OCI-LY1 (cell line): Measurements from ENCODE around the gene DDX24.

Experiments
- H2AFZ ChIP-seq: fragments of 200-600 bp; sonication (generic), shearing (Covaris generic); 2 replicates; pipeline ENCODE4 v1.6.0; 2014; ENCODE audit warnings: antibody characterized with exemption, mild to moderate bottlenecking, low read length
- H3F3A ChIP-seq: fragments of 200-600 bp; sonication (generic), shearing (Covaris generic); 2 replicates; pipeline ENCODE4 v1.6.0; 2014; ENCODE audit warnings: mild to moderate bottlenecking, antibody characterized with exemption, low read length, moderate library complexity; ENCODE audit not compliant: insufficient read depth
- H3K27ac ChIP-seq: fragments of 200-600 bp; sonication (generic); 2 replicates; pipeline ENCODE4 v1.5.1; 2014; ENCODE audit warnings: low read length, mixed run types, mild to moderate bottlenecking, low read depth; ENCODE audit not compliant: poor library complexity, severe bottlenecking
- H3K27me3 ChIP-seq: fragments of 200-600 bp; sonication (generic); 2 replicates; pipeline ENCODE4 v1.6.0; 2014; ENCODE audit warnings: antibody characterized with exemption, mild to moderate bottlenecking, low read length, moderate library complexity; ENCODE audit not compliant: insufficient read depth
- H3K36me3 ChIP-seq: fragments of 200-600 bp; sonication (generic); 2 replicates; pipeline ENCODE4 v1.6.1; 2014; ENCODE audit warnings: mild to moderate bottlenecking, antibody characterized with exemption, low read length, moderate library complexity, mixed read lengths; ENCODE audit not compliant: insufficient read depth
- H3K4me1 ChIP-seq: fragments of 200-600 bp; sonication (generic); 2 replicates; pipeline ENCODE4 v1.5.1; 2014; ENCODE audit warnings: mild to moderate bottlenecking, low read length, moderate library complexity; ENCODE audit not compliant: insufficient read depth, severe bottlenecking
- H3K4me2 ChIP-seq: fragments of 200-600 bp; sonication (generic), shearing (Covaris generic); 2 replicates; pipeline ENCODE4 v1.6.1; 2014; ENCODE audit warnings: low read length
- H3K4me3 ChIP-seq: fragments of 200-600 bp; sonication (generic); 2 replicates; pipeline ENCODE4 v1.5.1; 2014; ENCODE audit warnings: low read length, low read depth, mild to moderate bottlenecking, mixed read lengths; ENCODE audit not compliant: poor library complexity, severe bottlenecking
- H3K79me2 ChIP-seq: fragments of 200-600 bp; shearing (Covaris generic); 2 replicates; pipeline ENCODE4 v1.6.1; 2016; ENCODE audit warnings: mixed run types, low read length, mixed read lengths; ENCODE audit not compliant: insufficient read depth
- H3K9ac ChIP-seq: fragments of 200-600 bp; sonication (generic), shearing (Covaris generic); 2 replicates; pipeline ENCODE4 v1.6.1; 2014; ENCODE audit warnings: mild to moderate bottlenecking, low read length, mixed read lengths
- H3K9me2 ChIP-seq: fragments of 200-600 bp; sonication (generic), shearing (Covaris generic); 2 replicates; pipeline ENCODE4 v1.6.1; 2014; ENCODE audit warnings: low read depth, mild to moderate bottlenecking, low read length, mixed read lengths
- H3K9me3 ChIP-seq: fragments of 200-600 bp; shearing (Covaris generic); 2 replicates; pipeline ENCODE4 v1.6.1; 2014; ENCODE audit warnings: low read length, mixed read lengths
- H4K20me1 ChIP-seq: fragments of 200-600 bp; sonication (generic), shearing (Covaris generic); 2 replicates; pipeline ENCODE4 v1.6.0; 2016; ENCODE audit warnings: mild to moderate bottlenecking, low read length; ENCODE audit not compliant: insufficient read depth
- CTCF ChIP-seq: fragments of 200-600 bp; sonication (generic), shearing (Covaris generic); IDR thresholded peaks from 2 replicates; pipeline ENCODE4 v1.5.1; 2017; ENCODE audit warnings: mild to moderate bottlenecking, antibody characterized with exemption, low read length, moderate library complexity, mixed read lengths
- EZH2 ChIP-seq: fragments of 200-600 bp; sonication (generic), shearing (Covaris generic); IDR thresholded peaks from 2 replicates; pipeline ENCODE4 v1.8.0; 2017; ENCODE audit warnings: borderline replicate concordance, mixed run types, mild to moderate bottlenecking, antibody characterized with exemption, low read length, moderate library complexity, mixed read lengths

Gene DDX24

GRCh38 chr14:94066089-94066676 is 14.8 kb downstream of the DDX24 start:
- TF ChIP-seq CTCF (no peak), EZH2 (no peak)
- no peaks in the 10 kb centered on the region for H3K4me1 ChIP-seq
- H3K27ac ChIP-seq: no peak overlapping the region
- H3K36me3 ChIP-seq: peaks cover 55% of the 10 kb centered on the region
- peaks cover 79% of the 10 kb centered on the region for H3K79me2 ChIP-seq
- H3K9ac ChIP-seq: no peak overlapping the region
- H2AFZ ChIP-seq: no peak overlapping the region
- no peaks in the 10 kb centered on the region for H3F3A ChIP-seq
- H3K4me3 ChIP-seq: no peak overlapping the region
- H3K27me3 ChIP-seq: no peaks in the 10 kb centered on the region
- H3K9me3 ChIP-seq: peaks cover 12% of the 10 kb centered on the region; the same call in 1 of the 2 replicates
- H3K4me2 ChIP-seq: no peak overlapping the region
- 0 out of 2 replicates have a peak, but pooled peaks cover 3% of the 10 kb centered on the region for H4K20me1 ChIP-seq
- no peaks in the 10 kb centered on the region for H3K9me2 ChIP-seq

GRCh38 chr14:94062344-94062940 is 18.6 kb downstream of the DDX24 start:
- Histone ChIP-seq H3F3A (no peaks in the 10 kb centered on the region), H3K4me3 (no peak overlapping the region), H3K27me3 (no peaks in the 10 kb centered on the region), H3K9me2 (no peaks in the 10 kb centered on the region), H3K27ac (no peak overlapping the region), H4K20me1 (0 out of 2 replicates have a peak, but pooled peaks cover 3% of the 10 kb centered on the region), H2AFZ (no peak overlapping the region), H3K36me3 (peaks cover 76% of the 10 kb centered on the region), H3K79me2 (peaks cover 42% of the 10 kb centered on the region), H3K9ac (no peak overlapping the region), H3K4me1 (no peaks in the 10 kb centered on the region), H3K4me2 (no peak overlapping the region), H3K9me3 (no peaks in the 10 kb centered on the region; the same call in 1 of the 2 replicates)
- TF ChIP-seq CTCF (no peak), EZH2 (no peak)

- Histone ChIP-seq H3K4me2 (no peak overlapping the region), H3K9ac (no peak overlapping the region), H3K4me3 (no peak overlapping the region), H3K9me2 (no peaks in the 10 kb centered on the region), H4K20me1 (0 out of 2 replicates have a peak, but pooled peaks cover 3% of the 10 kb centered on the region), H2AFZ (no peak overlapping the region), H3F3A (no peaks in the 10 kb centered on the region), H3K27ac (no peak overlapping the region), H3K36me3 (peaks cover 95% of the 10 kb centered on the region), H3K79me2 (peaks cover 21% of the 10 kb centered on the region), H3K9me3 (no peaks in the 10 kb centered on the region), H3K4me1 (no peaks in the 10 kb centered on the region), H3K27me3 (no peaks in the 10 kb centered on the region)
- no peak for TF ChIP-seq EZH2
- no peak for TF ChIP-seq CTCF
Measured at GRCh38 chr14:94059998-94060397, 21.0 kb downstream of the DDX24 start.
